ENCODE data around the gene HCST. TPM values are rescaled to one million over a fixed set of nuclear protein-coding genes. Genes with fewer than 3 reads are reported as not detected.

Gene HCST
- total RNA-seq, 2 donors from 2014 or later: 4.9 TPM; not detected in 1

GRCh38 chr19:35915443-35915842 is 13.1 kb downstream of the HCST start:
- WGBS: 58% methylated on average over 3 of the region's 3 CpGs
- no peaks in the 10 kb centered on the region for H3K27me3 ChIP-seq (replicated peaks; ENCODE audit: insufficient read depth)
- no peak overlapping the region for H3K4me3 ChIP-seq
- DNase-seq (ENCODE audit: low spot score): no peak
- H3K36me3 ChIP-seq: no peaks in the 10 kb centered on the region
- no peaks in the 10 kb centered on the region for H3K9me3 ChIP-seq
- no peak overlapping the region for H3K27ac ChIP-seq
- H3K4me1 ChIP-seq (replicated peaks): no peaks in the 10 kb centered on the region
- TF ChIP-seq POLR2AphosphoS5 (IDR thresholded peaks at IDR 0.05): no peak
- no peak for TF ChIP-seq CTCF (IDR thresholded peaks at IDR 0.05)
- TF ChIP-seq POLR2A (IDR thresholded peaks at IDR 0.05): no peak
- intact Hi-C loops (cut with DNase I): no loop called here

GRCh38 chr19:35919306-35919705 is 17.0 kb downstream of the HCST start:
- no peaks in the 10 kb centered on the region for H3K27me3 ChIP-seq (replicated peaks; ENCODE audit: insufficient read depth)
- DNase-seq (ENCODE audit: low spot score): no peak
- no peaks in the 10 kb centered on the region for H3K4me1 ChIP-seq (replicated peaks)
- intact Hi-C loops (cut with DNase I): no loop called here
- H3K27ac ChIP-seq: no peak overlapping the region
- H3K9me3 ChIP-seq: no peaks in the 10 kb centered on the region
- H3K36me3 ChIP-seq: no peaks in the 10 kb centered on the region
- TF ChIP-seq POLR2AphosphoS5 (IDR thresholded peaks at IDR 0.05) (no peak), CTCF (IDR thresholded peaks at IDR 0.05) (no peak), POLR2A (IDR thresholded peaks at IDR 0.05) (no peak)
- no peak overlapping the region for H3K4me3 ChIP-seq
- 88% methylated on average over 11 of the region's 11 CpGs for WGBS

- H3K36me3 ChIP-seq: no peaks in the 10 kb centered on the region
- no peaks in the 10 kb centered on the region for H3K27me3 ChIP-seq (replicated peaks; ENCODE audit: insufficient read depth)
- no peak for DNase-seq (ENCODE audit: low spot score)
- H3K27ac ChIP-seq: no peak overlapping the region
- no peak overlapping the region for H3K4me3 ChIP-seq
- H3K4me1 ChIP-seq (replicated peaks): no peaks in the 10 kb centered on the region
- no peaks in the 10 kb centered on the region for H3K9me3 ChIP-seq
- TF ChIP-seq POLR2AphosphoS5 (IDR thresholded peaks at IDR 0.05) (no peak), CTCF (IDR thresholded peaks at IDR 0.05) (no peak), POLR2A (IDR thresholded peaks at IDR 0.05) (no peak)
- intact Hi-C loops (cut with DNase I): no loop called here
- WGBS: 86% methylated on average over 6 of the region's 6 CpGs
These were observed 18.7 kb downstream of the HCST start for GRCh38 chr19:35921012-35921411.

GRCh38 chr19:35925501-35925900 is 23.2 kb downstream of the HCST start:
- intact Hi-C loops (cut with DNase I): no loop called here
- Histone ChIP-seq H3K36me3 (no peaks in the 10 kb centered on the region), H3K27me3 (replicated peaks; ENCODE audit: insufficient read depth) (no peaks in the 10 kb centered on the region), H3K9me3 (no peaks in the 10 kb centered on the region), H3K4me1 (replicated peaks) (no peaks in the 10 kb centered on the region), H3K27ac (no peak overlapping the region), H3K4me3 (no peak overlapping the region)
- WGBS: 90% methylated on average over 3 of the region's 3 CpGs
- DNase-seq (ENCODE audit: low spot score): no peak
- TF ChIP-seq POLR2AphosphoS5 (IDR thresholded peaks at IDR 0.05) (no peak), POLR2A (IDR thresholded peaks at IDR 0.05) (no peak), CTCF (IDR thresholded peaks at IDR 0.05) (no peak)

- no peaks in the 10 kb centered on the region for H3K4me1 ChIP-seq (replicated peaks)
- H3K27me3 ChIP-seq (replicated peaks; ENCODE audit: insufficient read depth): no peaks in the 10 kb centered on the region
- 83% methylated on average over 5 of the region's 5 CpGs for WGBS
- H3K27ac ChIP-seq: no peak overlapping the region
- intact Hi-C loops (cut with DNase I): no loop called here
- TF ChIP-seq POLR2AphosphoS5 (IDR thresholded peaks at IDR 0.05): no peak
- no peak for TF ChIP-seq POLR2A (IDR thresholded peaks at IDR 0.05)
- no peak for TF ChIP-seq CTCF (IDR thresholded peaks at IDR 0.05)
- DNase-seq (ENCODE audit: low spot score): no peak
- H3K4me3 ChIP-seq: no peak overlapping the region
- H3K36me3 ChIP-seq: no peaks in the 10 kb centered on the region
- H3K9me3 ChIP-seq: no peaks in the 10 kb centered on the region
These were observed 26.2 kb downstream of the HCST start for GRCh38 chr19:35928507-35928906.
